Esophagus squamous epithelium (tissue), 4 donors: ENCODE measurements around the gene RNU1-4.
"Not testable (repeated sequence)": the region's sequence is repeated elsewhere in the genome, so short reads cannot be mapped to it uniquely, and the experiment has no call there.

Source experiments
- CTCF ChIP-seq, 6 experiments: fragments of 450-650 bp in 4 of 6; fragments of 200-600 bp in 2 of 6; sonication (generic) in 2 of 6; IDR thresholded peaks; one replicate each; pipeline ENCODE4 v1.5.1; 2016 to 2019; ENCODE audit warnings: antibody characterized with exemption in 6 of 6, mild to moderate bottlenecking in 4 of 6, moderate library complexity in 4 of 6
- POLR2A ChIP-seq, 4 donors: fragments of 450-650 bp; IDR thresholded peaks; one replicate each; pipeline ENCODE4 v1.6.1; 2017; ENCODE audit warnings: antibody characterized with exemption in 4 of 4, mild to moderate bottlenecking in 4 of 4, moderate library complexity in 3 of 4

DNA sequence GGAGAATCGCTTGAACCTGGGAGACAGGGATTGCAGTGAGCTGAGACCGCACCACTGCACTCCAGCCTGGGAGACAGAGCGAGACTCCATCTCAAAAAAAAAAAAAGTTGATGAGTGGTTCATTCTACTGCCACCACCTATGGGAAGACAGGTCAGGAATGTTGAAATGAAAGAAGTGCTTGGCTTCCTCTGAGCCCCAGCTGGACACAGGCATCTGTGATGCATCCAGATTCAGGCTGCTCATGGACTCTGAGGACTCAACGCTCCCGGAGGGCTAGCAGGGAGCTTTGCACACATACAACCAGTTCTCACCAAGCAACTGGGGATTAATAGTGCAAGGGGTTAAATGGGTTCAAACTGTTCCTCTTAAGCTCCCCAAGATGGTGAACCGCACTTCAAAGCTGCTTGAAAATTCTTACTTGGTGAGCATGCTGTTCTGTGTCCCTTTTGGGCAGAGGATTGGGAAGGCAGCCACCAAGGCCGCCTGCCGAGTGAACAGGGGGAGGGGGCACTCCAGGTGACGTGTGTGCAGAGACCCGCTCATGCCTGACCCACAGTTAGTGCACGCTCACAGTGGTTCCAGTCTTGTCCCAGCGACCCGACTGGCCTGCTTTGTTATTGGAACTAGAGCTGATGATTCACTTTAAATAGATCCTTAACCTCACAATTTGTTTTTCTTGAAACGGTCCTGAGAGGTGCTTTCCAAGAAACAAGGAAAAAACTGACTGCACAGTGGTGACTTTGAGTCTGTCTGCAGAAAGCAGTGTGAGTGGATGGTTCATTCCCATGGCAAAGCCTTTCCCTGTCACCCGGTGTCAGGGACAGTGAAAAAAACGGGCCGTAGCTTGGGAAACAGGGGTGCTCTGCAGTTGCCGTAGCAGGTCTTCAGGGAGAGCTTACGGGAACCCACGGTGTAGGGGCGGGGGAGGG is 32.2 kb downstream of the RNU1-4 start:
- TF ChIP-seq CTCF, POLR2A (IDR thresholded peaks at IDR 0.05): not testable (repeated sequence)
